ENCODE data around the gene DAPK2.

DNA sequence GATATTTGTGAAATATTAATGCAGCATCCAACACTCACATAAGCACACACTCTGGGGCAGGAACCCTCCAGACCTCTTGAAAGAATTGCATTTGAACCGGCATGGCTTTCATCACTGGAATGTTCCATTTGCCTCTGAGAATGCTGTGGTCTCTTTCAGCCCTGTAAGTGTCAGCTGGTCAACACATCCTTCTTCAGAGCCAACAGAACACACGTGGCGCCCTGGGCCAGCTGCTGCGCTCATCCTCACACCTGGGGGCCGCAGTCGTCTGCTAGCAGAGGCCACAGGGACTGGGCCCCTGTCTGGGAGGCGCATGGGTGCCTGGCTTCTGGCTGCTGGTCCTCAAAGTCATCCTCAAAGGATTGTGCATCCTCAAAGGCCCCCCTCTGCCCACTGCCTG, 141.2 kb downstream of the DAPK2 start:
- no peak for TF ChIP-seq CTCF (conservative IDR thresholded peaks at IDR 0.05 in 1 of 2, IDR thresholded peaks at IDR 0.05 in 1 of 2; ENCODE audit: extremely low read depth in 1 of 2, insufficient read depth in 1 of 2, low read depth in 1 of 2, low read length in 2 of 2)
- TF ChIP-seq EZH2 (IDR thresholded peaks at IDR 0.05; ENCODE audit: borderline replicate concordance, low read length), result no peak
